ENCODE results near the gene NCKAP5.

The NCKAP5 gene

GRCh38 chr2:132999421-132999820, 568.8 kb downstream of the NCKAP5 start:
- Histone ChIP-seq H3K9me3 (ENCODE audit: control insufficient read depth in 2 of 2, low read length in 2 of 2) (peaks cover 0 to 1% of the 10 kb centered on the region in 2 donors), H3K36me3 (ENCODE audit: control insufficient read depth in 2 of 2, insufficient read depth in 2 of 2, low read length in 2 of 2) (no peaks in the 10 kb centered on the region), H3K4me1 (ENCODE audit: control insufficient read depth in 2 of 2, insufficient read depth in 2 of 2, low read length in 2 of 2) (no peaks in the 10 kb centered on the region), H3K27me3 (ENCODE audit: control insufficient read depth in 2 of 2, insufficient read depth in 2 of 2, low read length in 2 of 2) (no peaks in the 10 kb centered on the region), H3K4me3 (ENCODE audit: low read length in 2 of 2) (no peak overlapping the region), H3K9ac (ENCODE audit: low read depth in 1 of 2, low read length in 2 of 2) (no peak overlapping the region), H3K27ac (ENCODE audit: low read depth in 2 of 2, low read length in 2 of 2) (no peak overlapping the region)

GRCh38 chr2:132998221-132998620, 570.0 kb downstream of the NCKAP5 start:
- H3K4me3 ChIP-seq (ENCODE audit: low read length in 2 of 2) = no peak overlapping the region
- no peak overlapping the region for H3K9ac ChIP-seq (ENCODE audit: low read depth in 1 of 2, low read length in 2 of 2)
- no peaks in the 10 kb centered on the region for H3K36me3 ChIP-seq (ENCODE audit: control insufficient read depth in 2 of 2, insufficient read depth in 2 of 2, low read length in 2 of 2)
- no peaks in the 10 kb centered on the region for H3K27me3 ChIP-seq (ENCODE audit: control insufficient read depth in 2 of 2, insufficient read depth in 2 of 2, low read length in 2 of 2)
- no peaks in the 10 kb centered on the region for H3K9me3 ChIP-seq (ENCODE audit: control insufficient read depth in 2 of 2, low read length in 2 of 2)
- H3K4me1 ChIP-seq (ENCODE audit: control insufficient read depth in 2 of 2, insufficient read depth in 2 of 2, low read length in 2 of 2) = no peaks in the 10 kb centered on the region
- no peak overlapping the region for H3K27ac ChIP-seq (ENCODE audit: low read depth in 2 of 2, low read length in 2 of 2)

GRCh38 chr2:132991471-132992045, 576.7 kb downstream of the NCKAP5 start:
- Histone ChIP-seq H3K27me3 (ENCODE audit: control insufficient read depth in 2 of 2, insufficient read depth in 2 of 2, low read length in 2 of 2) (no peaks in the 10 kb centered on the region), H3K4me1 (ENCODE audit: control insufficient read depth in 2 of 2, insufficient read depth in 2 of 2, low read length in 2 of 2) (no peaks in the 10 kb centered on the region), H3K9ac (ENCODE audit: low read depth in 1 of 2, low read length in 2 of 2) (no peak overlapping the region), H3K36me3 (ENCODE audit: control insufficient read depth in 2 of 2, insufficient read depth in 2 of 2, low read length in 2 of 2) (no peaks in the 10 kb centered on the region), H3K27ac (ENCODE audit: low read depth in 2 of 2, low read length in 2 of 2) (no peak overlapping the region), H3K9me3 (ENCODE audit: control insufficient read depth in 2 of 2, low read length in 2 of 2) (no peaks in the 10 kb centered on the region), H3K4me3 (ENCODE audit: low read length in 2 of 2) (no peak overlapping the region)

- no peaks in the 10 kb centered on the region for H3K27me3 ChIP-seq (ENCODE audit: control insufficient read depth in 2 of 2, insufficient read depth in 2 of 2, low read length in 2 of 2)
- H3K9ac ChIP-seq (ENCODE audit: low read depth in 1 of 2, low read length in 2 of 2) = no peak overlapping the region
- H3K4me1 ChIP-seq (ENCODE audit: control insufficient read depth in 2 of 2, insufficient read depth in 2 of 2, low read length in 2 of 2) = no peaks in the 10 kb centered on the region
- H3K4me3 ChIP-seq (ENCODE audit: low read length in 2 of 2) = no peak overlapping the region
- H3K36me3 ChIP-seq (ENCODE audit: control insufficient read depth in 2 of 2, insufficient read depth in 2 of 2, low read length in 2 of 2) = no peaks in the 10 kb centered on the region
- H3K27ac ChIP-seq (ENCODE audit: low read depth in 2 of 2, low read length in 2 of 2) = no peak overlapping the region
- no peaks in the 10 kb centered on the region for H3K9me3 ChIP-seq (ENCODE audit: control insufficient read depth in 2 of 2, low read length in 2 of 2)
Observed at GRCh38 chr2:132984731-132985130, 583.5 kb downstream of the NCKAP5 start.

GRCh38 chr2:132980304-132980703, 588.0 kb downstream of the NCKAP5 start:
- no peak overlapping the region for H3K9ac ChIP-seq (ENCODE audit: low read depth in 1 of 2, low read length in 2 of 2)
- no peaks in the 10 kb centered on the region for H3K36me3 ChIP-seq (ENCODE audit: control insufficient read depth in 2 of 2, insufficient read depth in 2 of 2, low read length in 2 of 2)
- H3K27ac ChIP-seq (ENCODE audit: low read depth in 2 of 2, low read length in 2 of 2) = no peak overlapping the region
- no peaks in the 10 kb centered on the region for H3K27me3 ChIP-seq (ENCODE audit: control insufficient read depth in 2 of 2, insufficient read depth in 2 of 2, low read length in 2 of 2)
- H3K4me1 ChIP-seq (ENCODE audit: control insufficient read depth in 2 of 2, insufficient read depth in 2 of 2, low read length in 2 of 2) = no peaks in the 10 kb centered on the region
- no peaks in the 10 kb centered on the region for H3K9me3 ChIP-seq (ENCODE audit: control insufficient read depth in 2 of 2, low read length in 2 of 2)
- no peak overlapping the region for H3K4me3 ChIP-seq (ENCODE audit: low read length in 2 of 2)

GRCh38 chr2:132979339-132980093, 588.7 kb downstream of the NCKAP5 start:
- Histone ChIP-seq H3K27ac (ENCODE audit: low read depth in 2 of 2, low read length in 2 of 2) (no peak overlapping the region), H3K27me3 (ENCODE audit: control insufficient read depth in 2 of 2, insufficient read depth in 2 of 2, low read length in 2 of 2) (no peaks in the 10 kb centered on the region), H3K9ac (ENCODE audit: low read depth in 1 of 2, low read length in 2 of 2) (no peak overlapping the region), H3K4me3 (ENCODE audit: low read length in 2 of 2) (no peak overlapping the region), H3K36me3 (ENCODE audit: control insufficient read depth in 2 of 2, insufficient read depth in 2 of 2, low read length in 2 of 2) (no peaks in the 10 kb centered on the region), H3K9me3 (ENCODE audit: control insufficient read depth in 2 of 2, low read length in 2 of 2) (no peaks in the 10 kb centered on the region), H3K4me1 (ENCODE audit: control insufficient read depth in 2 of 2, insufficient read depth in 2 of 2, low read length in 2 of 2) (no peaks in the 10 kb centered on the region)

GRCh38 chr2:132978840-132979239, 589.4 kb downstream of the NCKAP5 start:
- no peak overlapping the region for H3K27ac ChIP-seq (ENCODE audit: low read depth in 2 of 2, low read length in 2 of 2)
- no peak overlapping the region for H3K4me3 ChIP-seq (ENCODE audit: low read length in 2 of 2)
- H3K9me3 ChIP-seq (ENCODE audit: control insufficient read depth in 2 of 2, low read length in 2 of 2) = no peaks in the 10 kb centered on the region
- no peaks in the 10 kb centered on the region for H3K4me1 ChIP-seq (ENCODE audit: control insufficient read depth in 2 of 2, insufficient read depth in 2 of 2, low read length in 2 of 2)
- no peaks in the 10 kb centered on the region for H3K36me3 ChIP-seq (ENCODE audit: control insufficient read depth in 2 of 2, insufficient read depth in 2 of 2, low read length in 2 of 2)
- no peaks in the 10 kb centered on the region for H3K27me3 ChIP-seq (ENCODE audit: control insufficient read depth in 2 of 2, insufficient read depth in 2 of 2, low read length in 2 of 2)
- H3K9ac ChIP-seq (ENCODE audit: low read depth in 1 of 2, low read length in 2 of 2) = no peak overlapping the region

GRCh38 chr2:132977812-132978529, 590.3 kb downstream of the NCKAP5 start:
- no peak overlapping the region for H3K27ac ChIP-seq (ENCODE audit: low read depth in 2 of 2, low read length in 2 of 2)
- H3K9ac ChIP-seq (ENCODE audit: low read depth in 1 of 2, low read length in 2 of 2) = no peak overlapping the region

GRCh38 chr2:132975193-132976105, 592.8 kb downstream of the NCKAP5 start:
- Histone ChIP-seq H3K9ac (ENCODE audit: low read depth in 1 of 2, low read length in 2 of 2) (no peak overlapping the region), H3K36me3 (ENCODE audit: control insufficient read depth in 2 of 2, insufficient read depth in 2 of 2, low read length in 2 of 2) (no peaks in the 10 kb centered on the region), H3K4me3 (ENCODE audit: low read length in 2 of 2) (no peak overlapping the region), H3K4me1 (ENCODE audit: control insufficient read depth in 2 of 2, insufficient read depth in 2 of 2, low read length in 2 of 2) (no peaks in the 10 kb centered on the region), H3K9me3 (ENCODE audit: control insufficient read depth in 2 of 2, low read length in 2 of 2) (no peaks in the 10 kb centered on the region), H3K27me3 (ENCODE audit: control insufficient read depth in 2 of 2, insufficient read depth in 2 of 2, low read length in 2 of 2) (no peaks in the 10 kb centered on the region), H3K27ac (ENCODE audit: low read depth in 2 of 2, low read length in 2 of 2) (no peak overlapping the region)

More at GRCh38 chr2:132977812-132978529, 590.3 kb downstream of the NCKAP5 start:
- Histone ChIP-seq H3K36me3 (ENCODE audit: control insufficient read depth in 2 of 2, insufficient read depth in 2 of 2, low read length in 2 of 2) (no peaks in the 10 kb centered on the region), H3K9me3 (ENCODE audit: control insufficient read depth in 2 of 2, low read length in 2 of 2) (no peaks in the 10 kb centered on the region), H3K4me3 (ENCODE audit: low read length in 2 of 2) (no peak overlapping the region), H3K4me1 (ENCODE audit: control insufficient read depth in 2 of 2, insufficient read depth in 2 of 2, low read length in 2 of 2) (no peaks in the 10 kb centered on the region), H3K27me3 (ENCODE audit: control insufficient read depth in 2 of 2, insufficient read depth in 2 of 2, low read length in 2 of 2) (no peaks in the 10 kb centered on the region)
